GM15510 (cell line): ENCODE data around the gene COX5A.
A peak's percentile ranks its signal among the peaks of the same experiment; 100 is the strongest.

Experiments used
- POLR2A ChIP-seq: IDR thresholded peaks from 3 replicates; pipeline ENCODE4 v1.6.1; 2011; ENCODE audit warnings: borderline replicate concordance; ENCODE audit not compliant: insufficient read length; ENCODE audit errors: extremely low read depth

COX5A gene

DNA sequence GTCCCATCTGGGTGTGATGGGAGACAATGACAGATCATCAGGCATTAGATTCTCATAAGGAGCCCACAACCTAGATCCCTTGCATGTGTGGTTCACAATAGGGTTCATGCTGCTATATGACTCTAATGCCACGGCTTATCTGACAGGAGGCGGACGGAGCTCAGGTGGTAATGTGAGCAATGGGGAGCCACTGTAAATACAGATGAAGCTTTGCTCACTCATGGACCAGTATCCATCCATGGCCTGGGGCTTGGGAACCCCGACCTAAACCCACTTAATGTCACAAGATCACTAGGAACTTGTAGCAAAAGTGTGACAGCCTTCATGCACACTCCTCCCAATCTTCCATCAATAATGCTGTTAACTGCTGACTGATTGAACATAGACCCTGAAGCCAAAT is 29.2 kb downstream of the COX5A start:
- TF ChIP-seq POLR2A: no peak

DNA sequence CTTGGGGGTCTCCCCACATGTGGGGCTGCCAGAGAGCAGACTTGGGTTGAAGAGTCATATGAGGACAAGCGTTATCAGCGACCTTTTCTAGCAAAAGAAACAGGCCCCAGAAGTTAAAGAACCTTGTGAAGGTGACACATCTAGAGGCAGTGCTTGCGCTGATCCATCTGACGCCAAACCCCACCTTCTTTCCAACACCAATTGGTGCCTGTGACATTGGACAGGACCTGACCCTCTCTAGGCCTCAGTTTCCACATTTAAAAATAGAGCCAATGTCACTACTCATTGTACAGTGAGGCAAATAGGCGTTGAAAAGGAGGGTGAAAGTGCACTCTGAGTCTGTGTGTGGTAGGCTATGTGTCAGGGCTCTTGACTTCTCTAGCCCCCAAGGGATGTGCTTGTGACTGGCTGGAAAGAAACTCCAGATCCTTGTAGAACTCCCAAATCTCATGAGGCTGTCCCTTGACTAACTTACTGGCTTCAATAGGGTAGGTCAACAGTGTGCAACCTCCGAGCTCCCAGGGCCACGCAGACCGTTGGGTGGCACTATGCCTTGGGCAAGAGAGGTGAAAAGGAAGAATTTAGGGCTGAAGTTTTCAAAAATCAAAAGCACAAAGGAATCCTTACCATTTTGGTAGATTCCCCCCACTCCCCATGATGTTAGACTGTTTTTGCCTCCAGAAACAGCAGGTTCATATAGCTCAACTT is 30.6 kb downstream of the COX5A start:
- TF ChIP-seq POLR2A: no peak

DNA sequence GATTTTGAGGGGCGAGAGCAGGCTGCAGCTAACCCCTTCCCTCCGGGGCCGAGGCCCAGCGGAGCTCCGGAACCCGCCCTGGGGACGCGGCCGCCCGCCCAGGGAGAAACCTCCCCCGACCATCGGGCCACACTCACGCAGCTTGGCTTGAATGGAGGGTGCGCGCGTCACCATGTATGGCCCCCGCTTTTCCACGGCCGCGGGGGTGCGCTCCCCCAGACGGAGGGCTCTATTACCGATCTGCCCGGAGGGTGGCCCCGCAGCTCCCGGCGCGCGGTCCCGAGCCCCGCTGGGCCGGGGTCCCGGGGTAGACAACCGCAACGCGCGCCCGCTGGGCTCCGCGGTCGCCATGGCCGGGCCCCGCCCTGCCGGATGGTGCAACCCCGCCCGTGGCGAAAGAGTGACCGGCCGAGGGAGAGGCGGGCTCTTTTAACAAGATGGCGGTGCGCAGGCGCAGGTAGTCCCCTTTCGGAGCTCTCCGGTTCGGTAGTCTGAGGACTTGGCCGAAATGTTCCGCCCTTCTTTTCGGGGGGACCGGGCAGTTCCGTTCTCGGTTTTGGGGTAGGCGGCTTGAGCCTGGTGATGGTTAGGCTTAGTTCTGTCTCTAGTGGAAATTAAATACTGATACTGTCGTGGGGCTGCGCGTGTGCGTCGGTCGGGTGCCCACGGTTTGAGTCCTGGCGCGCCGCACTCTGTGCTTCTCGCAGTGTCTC is 31.3 kb downstream of the COX5A start, which contains the start of gene FAM219B:
Gene FAM219B, minus strand, starts transcription at position 402 of the 713 bp plus-strand sequence. Its CDS starts 51 bp downstream, at position 351.
- TF ChIP-seq POLR2A: peak; percentile 95

DNA sequence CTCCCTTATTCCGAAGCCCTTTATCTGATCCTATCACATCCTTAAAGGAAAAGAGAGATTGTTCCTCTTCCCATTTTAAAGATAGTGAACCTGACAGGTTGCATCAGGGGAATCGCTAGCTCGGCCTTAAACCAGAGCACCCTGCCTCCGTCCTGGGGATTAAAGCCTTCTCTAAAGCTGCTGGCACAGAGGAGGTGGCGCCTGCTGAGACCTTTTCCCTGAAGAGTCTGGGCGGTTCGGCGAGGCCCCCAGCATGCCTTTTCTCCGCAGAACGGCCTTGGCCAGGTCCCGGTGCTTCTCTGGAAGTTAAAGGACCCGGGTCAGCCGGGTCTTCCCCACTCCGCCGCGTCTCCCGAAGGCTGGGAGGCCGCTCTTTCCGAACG is 31.8 kb downstream of the COX5A start:
- TF ChIP-seq POLR2A: no peak

DNA sequence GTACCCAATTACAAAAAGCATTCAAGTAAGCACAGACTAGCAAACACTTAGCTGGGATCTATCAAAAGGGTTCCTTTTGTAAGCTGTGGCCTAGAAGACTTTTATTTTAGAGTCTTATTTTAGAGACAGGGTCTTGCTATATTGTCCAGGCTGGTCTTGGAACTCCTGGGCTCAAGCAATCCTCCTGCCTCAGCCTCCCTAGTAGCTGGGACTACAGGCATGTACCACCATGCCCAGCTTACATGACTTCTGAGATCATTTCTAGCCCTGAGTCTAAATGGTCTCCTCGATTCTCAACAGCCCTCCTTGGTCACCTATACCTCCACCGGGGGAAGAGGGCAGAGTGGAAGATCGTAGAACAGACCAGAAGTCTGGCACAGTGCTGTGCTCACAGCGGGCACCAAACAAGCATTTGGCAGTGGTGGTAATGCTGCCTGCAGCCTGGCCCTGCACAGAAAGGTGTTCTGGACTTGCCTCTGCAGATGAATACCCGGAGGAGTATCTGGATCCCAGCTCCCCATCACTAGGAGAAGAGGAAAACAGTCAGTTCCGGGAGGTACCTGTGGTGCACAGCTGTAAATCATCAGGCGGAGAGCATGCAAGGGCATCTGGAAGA is 33.6 kb downstream of the COX5A start:
- no peak for TF ChIP-seq POLR2A

DNA sequence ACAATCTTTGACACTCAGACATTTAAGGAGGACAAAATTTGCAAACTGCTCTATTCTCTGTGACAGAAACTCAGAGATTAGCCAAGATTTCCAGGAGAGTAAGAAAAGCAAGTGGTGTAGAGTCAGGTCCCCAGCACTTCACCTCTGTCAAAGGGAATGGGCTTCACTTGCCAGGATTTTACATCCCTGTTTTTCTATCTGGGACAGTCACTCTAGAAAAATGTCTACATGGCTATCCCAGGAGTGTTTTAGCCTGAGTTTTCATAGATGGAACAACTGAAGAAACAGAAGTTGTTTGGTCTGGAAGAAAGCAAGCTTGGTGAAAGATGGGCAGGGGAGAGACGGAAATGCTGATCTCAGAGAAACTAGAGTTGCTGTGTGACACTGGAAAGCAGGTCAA is 34.2 kb downstream of the COX5A start:
- TF ChIP-seq POLR2A: no peak

DNA sequence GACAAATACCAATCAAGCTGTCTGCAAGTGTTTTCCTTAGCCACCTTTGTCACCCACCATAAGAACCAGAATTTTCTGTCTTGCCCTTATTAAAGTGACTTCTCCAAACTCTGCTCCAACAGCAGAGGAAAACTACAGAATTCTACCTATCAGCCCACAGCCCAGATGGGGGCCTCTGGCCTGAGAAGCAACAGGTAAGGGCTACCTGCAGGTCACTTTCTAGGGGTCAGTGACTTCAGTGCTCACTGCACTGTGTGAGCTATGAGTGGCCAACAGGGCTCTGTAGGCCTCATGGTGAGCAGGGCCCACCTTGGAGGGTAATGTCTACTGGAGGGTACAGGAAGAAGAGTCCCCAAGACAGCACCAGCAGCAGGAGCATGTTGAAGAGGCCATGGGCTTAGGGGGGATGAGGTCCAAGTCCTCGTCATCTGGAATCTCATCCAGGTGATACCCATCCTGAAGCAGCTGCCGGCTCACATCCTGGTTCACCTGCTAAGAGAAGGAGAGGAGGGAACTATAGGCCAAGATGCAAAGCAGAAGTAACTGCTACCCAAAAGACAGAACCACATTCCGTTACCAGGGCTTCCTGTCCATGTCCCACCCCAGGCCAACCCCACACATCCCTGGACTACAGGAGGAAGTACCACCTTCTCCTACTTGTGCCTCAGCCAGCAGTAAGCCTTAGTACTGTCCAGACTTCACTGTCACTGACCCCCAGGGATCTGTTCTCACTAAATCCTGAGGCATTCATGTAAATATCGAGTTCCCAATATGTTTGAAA is 35.4 kb downstream of the COX5A start:
- no peak for TF ChIP-seq POLR2A

DNA sequence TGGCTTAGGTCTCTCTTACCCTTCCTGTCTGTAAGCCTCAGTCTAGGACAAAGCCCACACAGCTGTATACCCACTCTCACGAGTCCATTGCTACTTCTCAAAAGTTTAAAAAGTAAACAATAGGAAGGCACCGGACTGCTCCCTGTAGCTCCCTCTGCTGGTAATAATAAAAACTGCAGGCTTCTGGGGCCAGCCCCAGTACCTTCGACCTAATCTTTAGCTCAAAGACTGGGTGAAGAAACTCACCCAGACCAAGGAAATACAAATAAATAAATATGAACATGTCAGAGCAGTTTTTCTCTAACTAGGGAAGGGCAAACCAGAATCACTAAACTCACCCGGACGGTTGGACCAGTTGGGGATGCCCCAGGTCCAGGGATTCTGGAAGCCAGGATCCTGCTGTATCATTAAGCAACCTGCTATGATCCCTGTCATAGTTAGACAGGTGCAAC is 36.2 kb downstream of the COX5A start:
- TF ChIP-seq POLR2A: no peak

DNA sequence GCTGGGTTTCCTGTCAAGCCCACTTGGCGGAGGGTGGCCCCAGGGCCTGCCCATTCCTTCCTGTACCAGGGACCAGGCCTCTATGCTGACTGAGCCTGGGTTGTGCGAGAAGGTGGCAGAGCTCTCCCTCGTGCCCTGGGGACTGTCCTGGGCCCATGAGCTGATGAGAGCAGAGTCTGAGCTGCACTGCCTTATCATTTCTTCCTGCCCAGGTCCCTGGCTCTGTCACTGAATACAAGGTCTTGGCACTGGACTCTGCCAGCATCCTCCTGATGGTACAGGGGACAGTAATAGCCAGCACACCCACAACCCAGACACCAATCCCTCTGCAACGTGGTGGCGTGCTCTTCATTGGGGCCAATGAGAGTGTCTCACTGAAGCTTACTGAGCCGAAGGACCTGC is 40.6 kb downstream of the COX5A start:
- no peak for TF ChIP-seq POLR2A

DNA sequence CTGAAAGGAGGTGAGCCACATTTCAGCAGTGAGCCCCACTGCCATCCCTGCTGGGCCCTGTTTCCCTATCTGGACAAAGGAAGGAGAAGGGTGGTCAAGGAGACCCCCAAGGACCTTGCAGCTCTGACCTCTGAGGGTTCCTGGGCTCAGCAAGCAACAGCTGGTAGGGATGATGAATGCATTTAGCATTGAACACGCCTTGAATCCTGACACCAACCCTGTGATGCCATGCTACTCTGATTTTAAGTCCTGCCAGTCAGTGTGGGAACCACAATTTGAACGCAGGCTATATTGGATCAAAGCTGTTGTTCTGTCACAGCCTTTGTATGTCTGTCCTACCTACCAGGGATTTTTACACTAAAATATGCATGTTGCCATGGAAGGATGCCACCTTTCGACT is 41.6 kb downstream of the COX5A start:
- no peak for TF ChIP-seq POLR2A

DNA sequence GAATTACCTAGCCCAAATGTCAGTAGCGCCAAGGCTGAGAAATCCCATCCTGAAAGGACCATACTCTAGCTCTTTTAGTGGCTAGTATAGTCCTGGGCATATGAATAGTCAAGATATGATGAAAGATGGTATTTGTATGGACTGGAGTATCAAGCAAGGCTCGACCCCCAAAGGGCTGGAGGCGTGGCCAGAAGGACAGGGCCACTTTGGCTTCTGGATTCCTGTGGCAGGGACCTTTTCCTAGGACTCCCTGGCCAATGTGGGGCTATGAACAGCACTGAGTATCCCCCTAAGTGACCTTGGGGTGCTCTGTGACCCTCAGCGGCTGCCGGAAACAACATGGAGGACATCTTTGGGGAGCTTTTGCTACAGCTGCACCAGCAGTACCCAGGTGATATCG is 42.0 kb downstream of the COX5A start:
- TF ChIP-seq POLR2A: no peak

DNA sequence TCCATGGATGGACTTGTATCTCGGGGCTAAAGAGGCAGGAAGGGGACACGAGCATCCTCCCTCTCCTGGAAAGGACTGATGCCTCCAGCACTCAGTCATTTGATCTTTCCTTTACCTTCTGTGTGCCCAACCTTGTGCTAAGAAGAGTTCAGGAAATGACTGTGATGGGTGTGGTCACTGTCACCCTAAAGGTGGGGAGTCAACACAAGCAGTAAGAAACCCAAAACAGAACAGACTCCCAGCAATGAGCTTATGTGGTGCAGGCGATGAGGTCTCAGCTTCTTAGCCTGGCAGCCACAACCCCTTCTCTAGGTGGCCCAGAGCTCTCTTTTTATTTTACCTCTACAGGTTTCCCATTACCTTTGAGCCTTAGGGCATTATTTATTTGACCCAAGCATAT is 44.2 kb downstream of the COX5A start:
- TF ChIP-seq POLR2A: no peak

DNA sequence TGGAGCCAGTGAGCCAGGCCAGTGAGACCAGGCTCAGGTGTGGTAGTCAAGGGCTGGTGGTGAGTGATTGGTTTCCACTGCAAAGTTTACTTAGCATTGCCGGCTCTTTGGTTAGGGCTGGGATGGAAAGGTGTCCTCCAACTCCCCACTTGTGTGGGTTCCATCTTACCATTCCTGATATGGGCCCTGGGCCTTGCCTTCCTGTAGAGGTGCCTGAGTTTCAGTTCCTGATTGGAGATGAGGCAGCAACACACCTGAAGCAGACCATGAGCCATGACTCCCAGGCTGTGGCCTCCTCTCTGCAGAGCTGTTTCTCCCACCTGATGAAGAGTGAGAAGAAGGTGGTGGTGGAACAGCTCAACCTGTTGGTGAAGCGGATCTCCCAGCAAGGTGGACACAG is 44.9 kb downstream of the COX5A start:
- TF ChIP-seq POLR2A: no peak

DNA sequence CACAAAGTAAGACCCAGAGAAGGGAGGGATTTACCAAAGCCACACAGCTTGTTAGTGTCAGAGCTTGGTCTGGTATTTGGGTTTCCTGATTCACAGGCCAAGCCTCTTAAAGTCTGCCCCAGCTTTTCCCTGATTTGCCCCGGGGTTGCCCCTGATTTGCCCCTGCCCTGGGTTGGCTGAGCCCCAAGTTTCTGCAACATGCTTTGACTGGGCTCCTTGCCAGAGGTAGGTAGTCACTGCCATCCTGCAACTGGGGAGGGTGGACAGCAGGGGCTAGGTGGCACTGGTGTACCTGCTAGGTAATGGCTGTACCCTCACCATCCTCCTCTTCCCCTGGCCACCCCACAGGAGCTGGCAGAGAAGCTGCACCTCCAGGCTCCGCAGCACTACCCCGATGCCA is 45.6 kb downstream of the COX5A start:
- TF ChIP-seq POLR2A: no peak

DNA sequence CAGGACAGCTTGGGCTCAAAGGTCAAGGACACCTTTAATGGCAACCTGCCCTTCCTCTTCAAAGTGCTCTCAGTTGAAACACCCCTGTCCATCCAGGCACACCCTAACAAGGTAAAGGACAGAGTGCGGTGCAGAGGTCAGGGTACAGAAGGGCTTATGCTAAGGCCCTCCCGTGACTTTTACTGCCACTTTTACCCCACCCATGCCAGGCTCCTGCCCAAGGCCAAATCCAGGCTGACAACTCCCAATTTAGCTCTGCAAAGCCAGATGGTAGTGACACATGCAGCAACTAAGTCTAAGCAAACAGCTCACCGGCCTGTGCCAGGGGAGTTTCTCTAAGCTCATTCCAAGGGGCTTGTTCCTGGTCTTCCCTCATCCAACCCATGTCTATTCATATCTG is 46.4 kb downstream of the COX5A start:
- no peak for TF ChIP-seq POLR2A
